Measurements from ENCODE around the gene WIPI1.
A peak's percentile ranks its signal among the peaks of the same experiment; 100 is the strongest.
"Not testable (repeated sequence)": the region's sequence is repeated elsewhere in the genome, so short reads cannot be mapped to it uniquely, and the experiment has no call there.

WIPI1 gene

GRCh38 chr17:68417317-68417716, 40.0 kb downstream of the WIPI1 start:
- no peak for DNase-seq (ENCODE audit: low read depth in 2 of 2)

DNA sequence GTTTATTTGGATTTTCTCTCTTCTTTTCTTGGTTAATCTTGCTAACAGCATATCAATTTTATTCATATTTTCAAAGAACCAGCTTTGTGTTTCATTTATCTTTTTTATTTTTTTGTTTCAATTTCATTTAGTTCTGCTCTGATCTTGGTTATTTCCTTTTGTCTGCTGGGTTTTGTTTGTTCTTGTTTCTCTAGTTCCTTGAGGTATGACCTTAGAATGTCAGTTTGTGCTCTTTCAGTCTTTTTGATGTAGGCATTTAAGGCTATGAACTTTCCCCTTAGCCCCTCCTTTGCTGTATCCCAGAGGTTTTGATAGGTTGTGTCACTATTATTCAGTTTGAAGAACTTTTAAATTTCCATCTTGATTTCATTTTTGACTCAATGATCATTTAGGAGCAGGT, 42.4 kb downstream of the WIPI1 start:
- DNase-seq (ENCODE audit: low read depth in 2 of 2): not testable (repeated sequence)

DNA sequence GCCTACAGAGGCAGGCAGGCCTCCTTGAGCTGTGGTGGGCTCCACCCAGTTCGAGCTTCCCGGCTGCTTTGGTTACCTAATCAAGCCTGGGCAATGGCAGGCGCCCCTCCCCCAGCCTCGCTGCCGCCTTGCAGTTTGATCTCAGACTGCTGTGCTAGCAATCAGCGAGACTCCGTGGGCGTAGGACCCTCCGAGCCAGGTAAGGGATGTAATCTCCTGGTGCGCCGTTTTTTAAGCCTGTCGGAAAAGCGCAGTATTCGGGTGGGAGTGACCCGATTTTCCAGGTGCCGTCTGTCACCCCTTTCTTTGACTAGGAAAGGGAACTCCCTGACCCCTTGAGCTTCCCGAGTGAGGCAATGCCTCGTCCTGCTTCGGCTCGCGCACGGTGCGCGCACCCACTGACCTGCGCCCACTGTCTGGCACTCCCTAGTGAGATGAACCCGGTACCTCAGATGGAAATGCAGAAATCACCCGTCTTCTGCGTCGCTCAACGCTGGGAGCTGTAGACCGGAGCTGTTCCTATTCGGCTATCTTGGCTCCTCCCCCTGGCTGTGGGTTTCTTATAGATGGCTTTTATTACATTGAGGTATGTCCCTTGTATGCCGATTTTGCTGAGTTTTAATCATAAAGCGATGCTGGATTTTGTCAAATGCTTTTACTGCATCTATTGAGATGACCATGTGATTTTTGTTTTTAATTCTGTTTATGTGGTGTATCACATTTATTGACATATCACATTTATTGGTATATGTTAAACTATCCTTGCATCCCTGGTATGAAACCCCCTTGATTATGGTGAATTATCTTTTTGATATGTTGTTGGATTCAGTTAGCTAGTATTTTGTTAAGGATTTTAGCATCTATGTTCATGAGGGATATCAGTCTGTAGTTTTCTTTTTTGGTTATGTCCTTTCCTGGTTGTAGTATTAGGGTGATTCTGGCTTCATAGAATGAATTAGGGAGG, 43.4 kb downstream of the WIPI1 start:
- DNase-seq (ENCODE audit: low read depth in 2 of 2): peak; percentile 40 to 51

DNA sequence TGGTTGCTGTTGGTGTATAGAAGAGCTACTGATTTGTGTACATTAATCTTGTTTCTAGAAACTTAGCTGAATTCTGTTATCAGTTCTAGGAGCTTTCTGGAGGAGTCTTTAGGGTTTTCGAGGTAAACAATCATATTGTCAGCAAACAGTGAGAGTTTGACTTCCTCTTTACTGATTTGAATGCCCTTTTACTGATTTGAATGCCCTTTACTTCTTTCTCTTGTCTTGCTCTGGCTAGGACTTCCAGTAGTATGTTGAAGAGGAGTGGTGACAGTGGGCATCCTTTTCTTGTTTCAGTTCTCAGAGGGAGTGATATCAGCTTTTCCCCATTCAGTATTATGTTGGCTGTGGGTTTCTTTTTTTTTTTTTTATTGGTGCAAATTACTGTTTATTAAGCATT, 49.6 kb downstream of the WIPI1 start:
- not testable (repeated sequence) for DNase-seq (ENCODE audit: low read depth in 2 of 2)

DNA sequence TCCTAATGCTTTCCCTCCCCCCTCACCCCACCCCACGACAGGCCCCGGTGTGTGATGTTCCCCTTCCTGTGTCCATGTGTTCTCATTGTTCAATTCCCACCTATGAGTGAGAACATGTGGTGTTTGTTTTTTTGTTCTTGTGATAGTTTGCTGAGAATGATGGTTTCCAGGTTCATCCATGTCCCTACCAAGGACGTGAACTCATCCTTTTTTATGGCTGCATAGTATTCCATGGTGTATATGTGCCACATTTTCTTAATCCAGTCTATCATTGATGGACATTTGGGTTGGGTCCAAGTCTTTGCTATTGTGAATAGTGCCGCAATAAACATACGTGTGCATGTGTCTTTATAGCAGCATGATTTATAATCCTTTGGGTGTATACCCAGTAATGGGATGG, 53.5 kb downstream of the WIPI1 start:
- DNase-seq (ENCODE audit: low read depth in 2 of 2): not testable (repeated sequence)

DNA sequence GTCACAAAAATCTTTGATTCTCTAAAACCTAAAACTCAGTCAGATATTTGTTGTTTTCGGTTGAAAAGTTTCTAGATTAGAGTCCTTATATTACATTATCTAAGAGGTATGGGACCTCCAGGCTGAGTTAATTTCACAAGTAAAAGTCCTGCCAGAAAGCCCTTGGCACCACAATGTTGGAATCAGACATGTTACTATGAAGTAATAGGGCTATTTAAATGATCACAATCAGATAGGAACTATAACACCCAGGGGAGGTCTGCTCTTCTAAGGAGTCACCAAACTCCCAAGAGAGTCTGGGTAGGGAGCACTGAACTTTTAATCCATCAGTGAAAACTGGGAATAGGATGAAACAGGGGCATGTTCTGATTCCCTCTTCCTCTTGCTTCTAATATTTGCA, 54.2 kb downstream of the WIPI1 start:
- no peak for DNase-seq (ENCODE audit: low read depth in 2 of 2)

- no peak for DNase-seq (ENCODE audit: low read depth in 2 of 2)
Observed at GRCh38 chr17:68401288-68401687, 56.0 kb downstream of the WIPI1 start.

DNA sequence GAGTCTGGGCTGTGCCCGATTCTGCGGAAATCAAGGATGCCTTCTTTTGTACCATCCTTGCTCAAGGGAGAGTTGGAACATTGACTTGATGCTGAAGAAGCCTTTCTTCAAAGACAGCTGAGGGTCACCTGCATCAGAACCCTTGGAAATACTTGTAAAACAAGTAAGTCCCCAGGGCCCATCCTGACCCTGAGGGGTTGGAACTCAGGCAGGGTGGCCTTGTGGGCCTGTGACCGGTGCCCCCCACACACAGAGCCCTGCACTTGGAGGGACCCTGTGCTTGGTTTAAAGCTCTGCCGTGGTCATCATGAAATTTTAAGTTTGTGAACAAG, 56.9 kb downstream of the WIPI1 start:
- DNase-seq (ENCODE audit: low read depth in 2 of 2): no peak

GRCh38 chr17:68399638-68400403, 57.5 kb downstream of the WIPI1 start:
- DNase-seq (ENCODE audit: low read depth in 2 of 2): peak in 1 of 2 donors; percentile 21

DNA sequence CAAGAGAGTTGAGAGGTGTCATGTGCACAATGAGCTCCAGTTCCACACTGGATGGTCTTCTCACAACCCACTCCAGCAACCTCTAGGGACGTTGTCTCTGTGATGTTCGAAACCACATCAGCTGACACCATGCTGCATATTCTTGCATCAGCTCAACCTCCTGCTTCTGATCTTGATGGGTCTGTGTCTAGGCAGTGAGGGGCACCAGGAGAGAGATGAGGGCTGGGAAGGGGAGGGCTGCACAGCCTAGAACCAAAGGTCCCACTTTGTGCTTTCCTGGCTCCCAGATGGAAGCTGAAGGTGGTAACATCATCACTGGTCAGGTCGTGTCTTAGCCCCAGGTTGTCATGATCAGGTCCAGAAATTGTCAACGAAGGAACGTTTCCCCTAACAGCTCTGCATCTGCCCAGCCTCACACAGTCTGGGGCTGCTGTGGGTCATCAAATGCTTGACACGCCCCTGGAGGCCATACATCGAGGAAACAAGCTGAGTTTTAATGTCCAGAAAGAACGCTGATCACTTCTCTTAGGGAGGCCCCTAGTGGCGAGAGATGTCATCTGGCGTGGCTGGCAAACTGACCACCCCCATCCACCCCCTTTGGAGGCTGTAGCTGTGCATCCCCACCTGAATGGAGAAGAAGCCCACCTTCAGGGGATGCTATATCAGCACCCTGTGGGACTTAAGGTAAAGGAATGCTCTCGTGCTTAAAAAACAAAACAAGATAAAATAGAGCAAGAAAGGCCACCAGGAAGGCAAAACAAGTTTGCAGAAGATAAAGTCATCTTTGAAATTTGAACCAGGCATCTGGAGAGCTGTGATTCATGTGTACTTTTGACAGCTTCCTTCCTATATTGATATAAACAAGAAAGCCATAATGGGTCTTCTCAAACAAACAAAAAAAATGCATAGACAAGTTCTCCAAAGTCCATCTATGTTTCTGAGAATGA, 58.3 kb downstream of the WIPI1 start:
- peak; percentile 22 to 24 for DNase-seq (ENCODE audit: low read depth in 2 of 2)

GRCh38 chr17:68397108-68397536, 60.2 kb downstream of the WIPI1 start:
- DNase-seq (ENCODE audit: low read depth in 2 of 2): no peak

- DNase-seq (ENCODE audit: low read depth in 2 of 2): no peak
Observed at GRCh38 chr17:68396226-68397107, 60.8 kb downstream of the WIPI1 start.

GRCh38 chr17:68394608-68395331, 62.5 kb downstream of the WIPI1 start:
- no peak for DNase-seq (ENCODE audit: low read depth in 2 of 2)

DNA sequence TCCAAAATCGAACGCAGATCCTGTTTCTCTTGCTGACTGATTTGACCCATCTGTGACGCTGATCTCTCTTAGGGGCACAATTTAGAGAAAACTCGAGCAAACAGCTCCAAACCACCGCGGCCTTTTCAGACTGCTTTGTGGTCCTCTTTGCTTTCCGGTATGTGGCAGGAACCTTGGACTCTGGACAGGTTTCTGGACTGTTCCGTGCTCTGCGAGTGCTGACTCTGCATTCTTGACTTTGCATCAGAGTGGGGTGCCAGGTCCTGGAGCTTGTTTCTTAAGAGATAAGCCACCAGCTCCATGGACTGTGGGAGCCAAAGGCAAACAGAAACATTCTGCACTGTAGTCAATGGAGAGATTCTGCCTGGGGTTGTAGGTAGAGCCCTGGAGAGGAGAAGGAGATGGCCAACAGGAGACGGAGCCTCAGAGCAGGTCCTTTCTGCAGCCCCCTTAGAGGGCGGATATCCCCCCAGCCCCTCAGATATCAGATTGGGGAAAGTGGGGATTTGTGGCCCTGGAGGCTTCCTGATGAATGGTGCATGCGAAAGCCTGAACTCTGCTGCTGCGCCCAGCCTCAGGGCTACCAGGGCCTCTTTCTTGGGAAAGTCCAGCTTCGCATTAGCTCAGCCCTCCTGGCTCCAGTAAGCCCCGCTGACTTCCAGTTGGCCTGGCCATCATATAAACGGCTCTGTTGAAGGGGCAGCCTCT, 65.6 kb downstream of the WIPI1 start:
- no peak for DNase-seq (ENCODE audit: low read depth in 2 of 2)

GRCh38 chr17:68390888-68391545, 66.3 kb downstream of the WIPI1 start:
- no peak for DNase-seq (ENCODE audit: low read depth in 2 of 2)

DNA sequence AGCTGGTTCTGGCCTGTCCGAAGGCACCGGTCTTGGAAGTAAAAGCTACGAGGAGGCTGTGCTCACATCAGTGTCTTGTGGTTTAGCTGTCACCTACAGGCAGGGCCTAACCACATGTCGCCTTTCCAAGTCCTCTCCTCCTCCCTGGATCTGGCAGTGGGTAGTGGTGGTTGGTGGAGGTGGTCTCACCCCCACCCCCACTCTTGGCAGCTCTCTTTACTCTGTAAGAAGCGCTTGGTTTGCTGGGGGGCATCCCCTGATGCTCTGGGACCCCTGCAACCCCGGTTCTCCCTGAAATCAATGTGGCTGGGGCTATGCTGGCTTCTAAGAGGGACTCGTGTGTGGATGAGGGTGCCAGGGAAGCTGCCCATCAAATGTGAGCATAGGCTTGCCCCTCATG, 68.3 kb downstream of the WIPI1 start:
- DNase-seq (ENCODE audit: low read depth in 2 of 2): no peak

- DNase-seq (ENCODE audit: low read depth in 2 of 2): no peak
Observed at GRCh38 chr17:68387435-68388218, 69.7 kb downstream of the WIPI1 start.

Measured in stimulated activated CD8-positive, alpha-beta memory T cell treated with anti-CD3 and anti-CD28 coated beads, Interleukin-15, amount 100 ng/mL, for 48 hours (primary cell).